Keratinocyte (primary cell): ENCODE results near the gene SLC38A3. TPM values are rescaled to one million over a fixed set of nuclear protein-coding genes. Genes with fewer than 3 reads are reported as not detected.

ENCODE experiments used
- DNase-seq: peaks from one replicate; pipeline ENCODE4 v3.0.0-alpha.2; 2011; ENCODE audit warnings: low read depth, missing footprints, low spot score
- FAIRE-seq: peaks from 2 replicates; lab custom pipeline; 2011; peaks lifted over from hg19 to GRCh38; lab: Jason Lieb, UNC
- H2AFZ ChIP-seq: 2 replicates; pipeline ENCODE4 v1.6.0; 2012; ENCODE audit warnings: low read length, control low read depth, inconsistent platforms; ENCODE audit not compliant: control insufficient read depth
- H3K27ac ChIP-seq: 2 replicates; pipeline ENCODE4 v1.5.1; 2011; ENCODE audit warnings: low read length; ENCODE audit not compliant: control insufficient read depth, insufficient read depth
- H3K27me3 ChIP-seq: 3 replicates; pipeline ENCODE4 v1.6.0; 2011; ENCODE audit warnings: low read length; ENCODE audit not compliant: control insufficient read depth, insufficient read depth; ENCODE audit errors: extremely low read depth
- H3K36me3 ChIP-seq, 2 experiments: 2 replicates in 1 of 2; 3 replicates in 1 of 2; pipeline ENCODE4 v1.5.1; 2011; ENCODE audit warnings: low read length in 2 of 2, mild to moderate bottlenecking in 1 of 2; ENCODE audit not compliant: control insufficient read depth in 2 of 2, insufficient read depth in 2 of 2; ENCODE audit errors: extremely low read depth in 1 of 2
- H3K4me1 ChIP-seq: 3 replicates; pipeline ENCODE4 v1.5.1; 2011; ENCODE audit warnings: low read length; ENCODE audit not compliant: control insufficient read depth, insufficient read depth; ENCODE audit errors: extremely low read depth
- H3K4me2 ChIP-seq: 3 replicates; pipeline ENCODE4 v1.6.0; 2011; ENCODE audit warnings: low read depth, low read length; ENCODE audit not compliant: control insufficient read depth, insufficient read depth; ENCODE audit errors: extremely low read depth
- H3K4me3 ChIP-seq, 3 experiments: fragments of 200-600 bp in 1 of 3; sonication (generic) in 1 of 3; 2 replicates in 2 of 3; 3 replicates in 1 of 3; pipeline ENCODE4 v1.5.1; 2011 to 2016; ENCODE audit warnings: low read length in 3 of 3, mild to moderate bottlenecking in 3 of 3, control low read depth in 2 of 3, inconsistent platforms in 1 of 3, low read depth in 1 of 3, mixed read lengths in 1 of 3, mixed run types in 1 of 3, moderate library complexity in 1 of 3; ENCODE audit not compliant: control insufficient read depth in 2 of 3, insufficient read depth in 2 of 3; ENCODE audit errors: extremely low read depth in 1 of 3
- H3K79me2 ChIP-seq: 2 replicates; pipeline ENCODE4 v1.6.0; 2012; ENCODE audit warnings: low read length; ENCODE audit not compliant: control insufficient read depth, insufficient read depth
- H3K9ac ChIP-seq: 3 replicates; pipeline ENCODE4 v1.6.0; 2011; ENCODE audit warnings: low read length; ENCODE audit not compliant: control insufficient read depth, insufficient read depth; ENCODE audit errors: extremely low read depth
- H3K9me1 ChIP-seq: 3 replicates; pipeline ENCODE4 v1.6.0; 2011; ENCODE audit warnings: low read length; ENCODE audit not compliant: control insufficient read depth, insufficient read depth; ENCODE audit errors: extremely low read depth
- H3K9me3 ChIP-seq: 2 replicates; pipeline ENCODE4 v1.5.1; 2012; ENCODE audit warnings: low read depth, low read length; ENCODE audit not compliant: control insufficient read depth
- H4K20me1 ChIP-seq: 3 replicates; pipeline ENCODE4 v1.6.0; 2011; ENCODE audit warnings: low read length; ENCODE audit not compliant: control insufficient read depth, insufficient read depth; ENCODE audit errors: extremely low read depth
- CTCF ChIP-seq, 3 experiments: IDR thresholded peaks in 1 of 3; conservative IDR thresholded peaks in 1 of 3; optimal IDR thresholded peaks in 1 of 3; 2 replicates in 2 of 3; 3 replicates in 1 of 3; pipeline versions ENCODE3 to v1.5.1; 2011; ENCODE audit warnings: low read length in 3 of 3, mild to moderate bottlenecking in 3 of 3, moderate library complexity in 2 of 3, control low read depth in 1 of 3, inconsistent platforms in 1 of 3; ENCODE audit not compliant: insufficient read depth in 2 of 3; ENCODE audit errors: extremely low read depth in 1 of 3
- EZH2 ChIP-seq: IDR thresholded peaks from one replicate; pipeline ENCODE4 v1.6.1; 2012; ENCODE audit warnings: inconsistent platforms, mild to moderate bottlenecking, low read length, moderate library complexity
- dilution Hi-C: fragments of 300-500 bp; cut with MboI; formaldehyde crosslinking; loops from one replicate; pipeline ENCODE4 v1.7.0; 2020; ENCODE audit warnings: low sequenced_read_pairs; ENCODE audit not compliant: extremely low pct_ligation_motif_present
- polyA plus RNA-seq, 5 experiments: library from polyadenylated mRNA; depleted of rRNA in 3 of 5; stranded (reverse) in 3 of 5; stranded (forward) in 1 of 5; unstranded in 1 of 5; fragments of >200 nt; gene quantifications; 1 replicate in 1 of 5; 2 replicates in 3 of 5; 3 replicates in 1 of 5; pipeline versions ENCODE4 v1.2.1 to v1.2.3, GENCODE V29; 2011 to 2012; ENCODE audit warnings: missing spikeins in 2 of 5, low read depth in 1 of 5, low replicate concordance in 1 of 5

The SLC38A3 gene
- polyA plus RNA-seq, 1 donor (not counting 4 experiments of a cell fraction or from before 2014, with no cell fraction given) = not detected

DNA sequence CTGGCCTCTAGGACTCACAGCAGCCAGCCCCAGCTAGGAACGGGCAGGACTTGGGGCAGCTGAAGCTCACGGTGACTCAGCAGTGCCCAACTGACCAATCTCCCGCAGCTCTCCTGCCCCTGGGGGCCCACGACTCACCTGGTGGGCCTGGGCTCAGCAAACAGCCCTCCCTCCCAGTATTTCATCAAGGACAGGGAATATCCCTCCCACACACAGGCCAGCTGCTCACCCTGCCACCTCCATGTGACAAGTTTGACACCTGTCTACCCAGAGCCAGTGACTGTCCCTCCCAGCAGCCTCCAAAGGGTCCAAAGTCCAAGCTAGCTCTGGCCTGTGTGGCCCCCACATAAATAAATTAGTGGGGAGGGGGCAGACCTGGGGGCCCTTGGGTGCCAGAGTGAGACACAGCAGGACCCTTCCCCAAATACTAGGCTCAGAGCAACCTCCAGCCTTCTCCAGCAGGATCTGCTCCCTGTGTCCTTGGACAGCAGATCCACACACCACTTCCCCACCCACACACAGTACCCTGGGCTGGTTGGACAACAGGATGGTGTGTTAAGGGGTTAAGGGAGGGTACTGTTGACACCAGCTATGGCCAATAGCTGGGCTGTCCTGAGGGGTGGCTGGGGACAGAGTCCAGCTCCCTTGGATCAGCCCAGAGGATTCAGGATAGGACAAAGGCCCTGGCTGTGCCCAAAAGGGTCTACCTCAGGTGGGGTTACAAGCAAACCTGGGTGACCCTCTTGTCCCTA lies 9.4 kb upstream of the SLC38A3 start:
- H3K4me1 ChIP-seq = no peaks in the 10 kb centered on the region
- peaks cover 2% of the 10 kb centered on the region for H4K20me1 ChIP-seq
- no peak overlapping the region for H3K27ac ChIP-seq
- H3K9me3 ChIP-seq = no peaks in the 10 kb centered on the region
- H3K9me1 ChIP-seq = no peaks in the 10 kb centered on the region
- H3K9ac ChIP-seq = no peak overlapping the region
- no peak overlapping the region for H3K4me3 ChIP-seq
- TF ChIP-seq CTCF (optimal IDR thresholded peaks at IDR 0.05 in 1 of 3, IDR thresholded peaks at IDR 0.05 in 1 of 3, conservative IDR thresholded peaks at IDR 0.05 in 1 of 3; ENCODE audit: extremely low read depth in 1 of 3, insufficient read depth in 2 of 3, low read length in 3 of 3) (no peak), EZH2 (no peak)
- FAIRE-seq = no peak
- no peak overlapping the region for H2AFZ ChIP-seq
- H3K4me2 ChIP-seq = no peak overlapping the region
- no peak for DNase-seq
- H3K27me3 ChIP-seq = peaks cover 32% of the 10 kb centered on the region
- H3K79me2 ChIP-seq = no peaks in the 10 kb centered on the region
- no peaks in the 10 kb centered on the region for H3K36me3 ChIP-seq
- dilution Hi-C loops = no loop called here

GRCh38 chr3:50196253-50196801 lies 8.7 kb upstream of the SLC38A3 start:
- Histone ChIP-seq H3K4me3 (no peak overlapping the region), H3K27me3 (peaks cover 37% of the 10 kb centered on the region), H3K4me1 (no peaks in the 10 kb centered on the region), H2AFZ (no peak overlapping the region), H3K9ac (no peak overlapping the region), H3K36me3 (no peaks in the 10 kb centered on the region), H3K9me3 (no peaks in the 10 kb centered on the region), H3K79me2 (no peaks in the 10 kb centered on the region), H3K27ac (no peak overlapping the region), H3K4me2 (no peak overlapping the region), H4K20me1 (peaks cover 2% of the 10 kb centered on the region), H3K9me1 (no peaks in the 10 kb centered on the region)
- FAIRE-seq (no peak), DNase-seq (no peak)
- dilution Hi-C loops = no loop called here
- TF ChIP-seq EZH2 = no peak
- TF ChIP-seq CTCF (optimal IDR thresholded peaks at IDR 0.05 in 1 of 3, IDR thresholded peaks at IDR 0.05 in 1 of 3, conservative IDR thresholded peaks at IDR 0.05 in 1 of 3; ENCODE audit: extremely low read depth in 1 of 3, insufficient read depth in 2 of 3, low read length in 3 of 3) = no peak
